HG03095 (cell line): ENCODE data around the gene TDRD9.

Experiments
- ATAC-seq: cut with Tn5 transposase; IDR thresholded peaks from one replicate; pipeline ENCODE4 v1.9.1; 2021; ENCODE audit warnings: moderate library complexity; ENCODE audit not compliant: unreplicated experiment

Gene TDRD9

DNA sequence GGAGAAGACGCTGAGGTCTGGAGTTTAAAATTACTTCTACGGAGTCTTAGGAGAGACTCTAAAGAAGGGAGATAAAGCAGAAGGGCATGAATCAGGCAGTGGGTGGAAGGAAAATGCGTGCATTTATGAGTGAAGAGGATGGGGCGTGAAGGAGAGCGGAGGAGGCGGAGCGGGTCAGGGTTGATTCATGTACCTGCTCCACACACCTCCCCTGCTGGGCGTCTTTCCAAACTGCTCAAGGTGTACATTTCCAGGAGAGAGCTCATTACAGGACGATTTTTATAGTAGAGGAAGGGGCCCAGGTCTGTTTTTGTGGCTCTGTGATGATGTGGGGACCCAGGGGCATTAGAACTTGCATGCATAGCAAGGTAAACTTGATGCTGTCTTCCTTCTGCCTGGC is 92.2 kb downstream of the TDRD9 start:
- no peak for ATAC-seq

DNA sequence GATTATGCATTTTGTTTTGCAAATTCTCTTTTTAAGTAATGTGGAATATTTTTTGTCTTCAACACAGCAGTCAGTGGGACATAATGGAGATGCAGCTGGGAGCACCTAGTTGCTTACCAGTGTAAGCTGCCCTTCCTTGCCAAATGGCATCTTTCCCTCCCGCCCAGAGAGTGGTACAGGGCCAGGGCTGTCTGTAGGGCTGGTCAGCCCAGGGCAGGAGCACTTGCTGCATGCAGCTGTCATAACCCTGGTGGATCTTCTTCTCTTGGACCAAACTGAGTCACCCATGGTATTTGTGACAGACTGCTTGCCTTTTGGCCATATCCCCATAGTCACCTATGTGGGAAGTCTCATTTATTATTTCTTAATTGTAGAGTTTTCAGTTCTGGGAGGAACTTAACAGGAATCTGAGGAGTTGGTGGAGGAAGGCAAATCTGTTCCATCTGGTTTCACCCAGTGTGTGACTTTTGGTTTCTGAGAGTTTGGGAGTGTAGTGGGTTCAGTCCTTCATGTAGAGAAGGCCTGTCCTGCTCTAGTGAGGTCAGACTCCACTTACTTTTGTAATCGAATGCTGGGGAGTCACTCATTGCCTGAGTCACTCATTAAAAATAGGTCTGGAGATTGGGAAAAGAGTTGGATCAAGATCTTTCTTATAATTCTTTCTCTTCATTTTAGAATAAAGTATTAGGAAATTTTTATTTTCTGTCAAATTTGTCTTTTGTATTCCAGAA is 95.2 kb downstream of the TDRD9 start:
- ATAC-seq, result no peak

DNA sequence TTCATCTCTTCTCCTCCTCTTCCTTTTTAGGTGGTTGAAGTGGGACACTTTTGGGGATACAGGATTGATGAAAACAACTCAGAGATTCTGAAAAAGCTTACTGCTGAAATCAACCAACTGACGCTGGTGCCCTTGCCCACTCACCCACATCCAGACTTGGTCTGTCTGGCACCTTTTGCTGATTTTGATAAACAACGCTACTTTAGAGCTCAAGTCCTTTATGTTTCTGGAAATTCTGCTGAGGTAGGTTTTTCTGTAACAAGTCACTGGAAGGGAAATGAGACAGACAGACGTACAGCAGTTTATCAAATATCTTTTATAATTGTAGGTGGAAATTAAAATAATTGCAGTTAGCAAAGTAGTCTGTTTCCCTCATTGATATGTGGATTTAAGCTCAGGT is 97.3 kb downstream of the TDRD9 start:
- ATAC-seq, result no peak

DNA sequence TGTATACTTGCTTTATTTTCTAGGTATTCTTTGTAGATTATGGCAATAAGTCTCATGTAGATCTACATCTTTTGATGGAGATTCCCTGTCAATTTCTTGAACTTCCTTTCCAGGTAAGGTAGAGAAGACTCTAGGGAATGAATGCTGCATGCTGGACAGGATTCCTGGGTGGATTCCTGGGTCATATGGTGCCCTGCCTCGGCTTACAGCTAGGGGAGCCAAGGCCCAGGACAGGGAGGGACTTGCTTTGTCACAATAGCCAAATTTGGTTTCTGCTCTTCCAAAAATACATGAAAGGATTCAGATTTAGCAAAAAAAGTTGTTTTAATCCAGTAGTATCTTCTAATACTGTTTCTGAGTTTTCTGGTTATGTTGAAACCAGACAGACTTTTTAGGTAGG is 97.8 kb downstream of the TDRD9 start:
- ATAC-seq, result no peak

DNA sequence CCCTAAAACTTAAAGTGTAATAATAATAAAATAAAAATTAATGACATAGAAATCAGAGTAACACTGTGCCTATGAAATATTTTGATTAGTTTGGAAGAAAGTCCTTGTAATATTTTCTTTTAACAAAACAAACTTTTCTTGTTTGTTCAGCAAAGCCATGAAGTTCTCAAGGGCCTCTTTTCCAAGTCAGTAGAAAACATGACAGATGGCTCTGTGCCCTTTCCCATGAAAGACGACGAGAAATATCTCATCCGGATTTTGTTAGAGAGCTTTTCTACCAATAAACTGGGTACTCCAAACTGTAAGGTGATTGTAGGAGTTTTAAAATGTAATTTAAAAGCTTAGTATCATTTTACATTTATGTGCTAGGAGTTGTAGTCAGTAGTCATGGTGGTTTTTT is 102.7 kb downstream of the TDRD9 start:
- ATAC-seq, result no peak

DNA sequence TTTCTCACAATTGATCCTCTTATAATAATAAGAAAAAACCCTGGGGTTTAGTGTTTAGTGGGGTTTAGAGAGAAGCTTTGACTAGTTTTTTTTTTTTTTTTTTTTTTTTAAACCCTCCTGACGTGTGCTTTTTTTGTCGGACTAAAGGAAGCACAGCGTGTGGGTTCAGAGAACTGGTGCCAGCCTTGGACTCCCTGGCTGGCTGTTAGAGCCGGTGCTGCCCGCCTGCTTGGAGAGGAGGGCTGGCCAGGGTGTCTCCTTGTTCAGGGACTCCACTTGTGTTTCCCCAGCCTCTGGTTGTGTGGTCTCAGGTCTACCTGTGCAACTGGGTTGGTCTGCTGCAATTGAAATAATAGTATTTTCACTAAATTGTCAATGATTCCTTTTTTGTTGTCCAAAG is 103.1 kb downstream of the TDRD9 start:
- no peak for ATAC-seq

DNA sequence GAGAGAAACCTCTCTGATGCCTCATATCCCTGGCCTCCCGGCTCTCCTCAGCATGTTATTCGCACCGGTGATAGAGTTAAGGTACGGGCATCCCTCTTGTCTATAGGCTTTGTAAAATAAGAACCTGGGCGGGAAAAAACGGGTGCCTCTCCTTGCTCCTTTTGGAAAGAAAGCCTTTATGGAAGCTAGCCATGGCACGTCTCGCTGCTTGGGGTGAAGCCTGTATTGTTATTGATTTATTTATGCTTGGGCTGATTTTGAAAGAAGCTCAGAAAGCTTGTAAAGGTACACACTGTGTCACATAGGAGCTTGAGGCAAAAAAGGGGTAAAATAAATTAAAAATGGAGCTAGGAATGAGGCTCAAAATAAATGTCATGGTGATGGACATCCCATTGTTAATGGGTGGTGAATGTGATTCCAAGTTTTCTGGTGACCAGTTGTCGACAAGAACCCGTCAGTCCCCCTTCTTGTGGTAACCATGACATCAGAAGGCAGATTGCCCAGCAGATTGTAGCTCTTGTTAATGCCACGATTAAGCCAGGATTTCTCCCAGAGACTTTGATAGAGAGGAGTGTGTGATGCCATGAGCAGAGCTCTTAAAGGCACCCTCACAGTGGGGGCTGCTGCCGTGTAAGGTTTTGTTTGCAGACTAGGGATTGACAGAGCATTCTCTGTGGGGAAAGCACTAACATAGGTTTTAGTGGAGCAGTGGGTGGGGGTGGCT is 106.9 kb downstream of the TDRD9 start:
- no peak for ATAC-seq

DNA sequence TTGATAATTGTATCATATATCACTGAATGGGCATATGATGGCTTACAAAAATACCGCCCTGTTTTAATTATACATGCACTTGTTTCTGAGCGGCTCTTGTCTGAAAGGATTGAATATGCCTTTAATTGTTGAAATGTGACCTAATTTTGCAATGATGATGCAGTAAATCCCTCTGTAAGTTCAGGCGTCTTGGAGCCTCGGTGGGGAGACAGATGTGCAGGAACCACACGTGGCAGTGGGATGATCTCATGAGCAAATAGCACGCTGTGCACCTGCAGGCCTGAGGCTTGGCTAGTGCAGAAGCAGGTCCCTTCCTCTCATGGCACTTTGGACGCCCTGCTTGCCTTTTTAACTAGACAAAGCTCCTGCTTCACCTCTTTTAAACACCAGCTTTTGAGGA is 108.0 kb downstream of the TDRD9 start:
- no peak for ATAC-seq

DNA sequence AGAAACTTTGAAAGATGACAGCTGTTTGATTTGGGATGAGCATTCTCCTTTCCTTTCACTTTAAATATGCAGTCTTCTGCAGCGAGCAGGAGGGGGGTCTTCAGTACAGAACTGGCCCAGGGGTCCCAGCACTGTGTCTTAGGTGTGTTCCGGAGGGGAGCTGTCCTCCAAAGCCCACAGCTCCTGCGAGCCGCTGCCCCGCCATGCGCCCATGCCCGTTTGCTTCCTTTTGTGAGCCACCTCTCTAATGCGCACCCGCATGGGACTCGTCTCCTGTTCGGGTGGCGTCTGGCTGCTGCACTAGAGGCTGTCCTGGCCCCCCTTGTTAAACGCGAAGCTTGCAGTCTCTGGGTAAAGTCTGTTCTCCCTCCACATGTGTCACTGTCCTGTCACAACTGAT is 108.8 kb downstream of the TDRD9 start:
- ATAC-seq, result no peak

DNA sequence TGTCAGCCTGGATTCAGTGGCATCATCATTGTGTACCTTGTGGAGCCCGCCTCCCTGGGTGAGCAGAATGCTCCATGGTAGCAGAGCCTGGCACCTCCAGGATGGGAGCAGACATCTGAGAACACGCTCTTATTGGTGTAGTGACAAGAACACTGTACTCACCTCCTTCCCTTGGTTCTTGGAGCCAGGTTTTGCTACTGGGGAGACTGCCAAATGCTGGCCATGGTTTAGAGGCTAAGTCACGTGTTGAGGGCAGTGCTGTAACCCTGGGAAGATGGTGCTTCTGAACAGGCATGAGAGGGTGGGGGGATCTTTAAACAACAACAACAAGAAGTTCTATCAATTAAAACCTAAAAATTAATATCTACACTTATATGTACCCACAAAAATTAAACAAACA is 109.6 kb downstream of the TDRD9 start:
- ATAC-seq, result no peak

DNA sequence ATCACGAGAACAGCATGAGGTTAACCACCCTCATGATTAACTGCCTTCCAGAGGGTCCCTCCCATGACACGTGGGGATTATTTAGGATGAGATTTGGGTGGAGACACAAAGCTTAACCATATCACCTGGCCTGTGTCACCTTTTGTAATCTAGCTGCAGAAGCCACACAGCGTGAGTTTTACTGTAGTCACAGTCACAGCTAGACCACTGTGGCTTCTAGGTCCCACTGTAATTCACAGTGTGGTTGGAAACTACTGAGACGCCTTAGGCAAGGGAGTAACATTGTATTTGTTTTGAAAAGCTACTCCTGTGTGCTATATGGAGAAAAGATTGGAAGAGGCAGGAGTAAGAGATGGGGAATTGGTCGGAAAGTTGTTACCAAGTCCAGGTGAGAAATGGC is 111.0 kb downstream of the TDRD9 start:
- ATAC-seq, result no peak

DNA sequence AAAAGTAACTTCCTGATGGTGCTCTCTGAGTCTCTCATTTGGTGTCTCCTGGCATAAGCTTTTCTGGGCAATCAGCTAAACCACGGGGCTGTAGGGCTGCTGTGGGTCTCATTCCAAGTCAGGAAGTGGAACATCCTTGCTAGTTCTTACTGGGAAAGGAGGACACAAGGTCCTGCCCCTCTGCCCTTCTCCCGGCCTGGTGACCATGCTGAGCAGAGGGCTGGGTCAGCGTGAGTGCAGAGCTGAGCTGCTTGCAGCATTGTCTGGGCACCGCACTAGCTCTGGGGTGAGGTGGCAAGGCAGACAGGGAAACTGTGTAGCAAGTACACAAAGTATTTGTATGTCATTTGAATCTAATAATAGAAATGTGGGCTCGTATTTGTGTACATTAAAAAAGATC is 112.3 kb downstream of the TDRD9 start:
- no peak for ATAC-seq

DNA sequence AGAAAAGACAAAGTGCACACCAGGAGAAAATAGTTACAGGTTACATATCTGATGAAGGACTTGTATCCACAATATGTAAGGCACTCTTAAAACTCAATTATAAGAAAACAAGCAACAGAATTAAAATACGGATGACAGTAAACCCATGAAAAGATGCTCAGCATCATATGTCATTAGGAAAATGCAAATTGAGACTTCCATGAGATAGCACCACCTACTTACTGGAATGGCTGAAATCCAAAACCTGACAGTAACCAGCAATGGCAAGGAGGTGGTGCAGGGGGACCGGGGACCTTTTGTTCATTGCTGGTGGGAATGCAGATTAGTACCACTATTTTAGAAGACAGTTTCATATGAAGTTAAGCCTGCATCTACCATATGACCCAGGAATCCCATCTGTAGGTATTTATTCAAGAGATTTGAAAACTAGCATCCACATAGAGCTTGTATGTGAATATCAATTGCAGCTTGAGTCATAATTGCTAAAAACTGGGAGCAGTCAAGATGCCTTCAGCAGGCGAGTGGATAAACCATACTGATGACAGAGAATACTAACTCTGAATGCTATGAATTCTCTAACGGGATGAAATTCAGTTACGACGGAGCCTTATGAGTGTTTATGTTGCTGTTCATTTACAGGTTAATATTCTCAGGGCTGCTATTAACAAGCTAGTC is 113.3 kb downstream of the TDRD9 start:
- no peak for ATAC-seq

DNA sequence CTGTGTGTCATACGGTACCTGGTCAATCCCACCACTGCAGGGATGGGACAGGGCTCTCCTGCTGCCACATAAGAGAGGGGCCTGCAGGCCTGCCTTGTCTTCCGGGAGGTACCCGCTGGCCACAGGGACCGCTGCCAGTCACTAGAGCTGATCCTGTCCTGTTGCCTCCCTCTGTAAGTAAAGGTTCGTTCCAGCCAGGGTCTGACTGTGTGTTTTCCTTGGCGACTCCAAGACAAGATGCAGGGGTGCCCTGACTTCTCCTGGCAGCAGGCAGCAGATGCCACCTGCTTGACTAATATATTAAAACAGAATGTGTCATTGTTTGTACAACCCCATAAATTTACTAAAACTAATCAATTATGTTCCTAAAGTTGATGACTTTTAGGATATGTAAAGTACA is 115.8 kb downstream of the TDRD9 start:
- ATAC-seq, result no peak

DNA sequence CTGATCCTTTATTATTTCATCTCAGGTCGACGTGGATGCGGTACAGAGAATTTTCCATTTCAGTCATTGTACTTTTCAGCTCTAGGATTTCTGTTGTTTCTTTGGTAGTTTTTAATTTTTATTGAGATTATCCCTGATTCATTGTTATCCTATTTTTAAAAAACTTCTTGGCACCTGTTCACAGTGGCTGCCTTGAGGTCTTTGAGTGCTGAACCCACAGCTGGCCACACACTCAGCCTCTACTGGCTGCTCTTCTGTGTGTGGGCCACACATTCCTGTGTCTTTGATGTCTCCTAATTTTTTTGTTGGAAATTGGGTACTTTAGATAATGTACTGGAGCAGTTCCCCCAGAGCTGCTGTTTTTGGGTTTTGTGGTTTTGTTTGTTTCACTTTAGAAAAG is 119.5 kb downstream of the TDRD9 start:
- no peak for ATAC-seq

DNA sequence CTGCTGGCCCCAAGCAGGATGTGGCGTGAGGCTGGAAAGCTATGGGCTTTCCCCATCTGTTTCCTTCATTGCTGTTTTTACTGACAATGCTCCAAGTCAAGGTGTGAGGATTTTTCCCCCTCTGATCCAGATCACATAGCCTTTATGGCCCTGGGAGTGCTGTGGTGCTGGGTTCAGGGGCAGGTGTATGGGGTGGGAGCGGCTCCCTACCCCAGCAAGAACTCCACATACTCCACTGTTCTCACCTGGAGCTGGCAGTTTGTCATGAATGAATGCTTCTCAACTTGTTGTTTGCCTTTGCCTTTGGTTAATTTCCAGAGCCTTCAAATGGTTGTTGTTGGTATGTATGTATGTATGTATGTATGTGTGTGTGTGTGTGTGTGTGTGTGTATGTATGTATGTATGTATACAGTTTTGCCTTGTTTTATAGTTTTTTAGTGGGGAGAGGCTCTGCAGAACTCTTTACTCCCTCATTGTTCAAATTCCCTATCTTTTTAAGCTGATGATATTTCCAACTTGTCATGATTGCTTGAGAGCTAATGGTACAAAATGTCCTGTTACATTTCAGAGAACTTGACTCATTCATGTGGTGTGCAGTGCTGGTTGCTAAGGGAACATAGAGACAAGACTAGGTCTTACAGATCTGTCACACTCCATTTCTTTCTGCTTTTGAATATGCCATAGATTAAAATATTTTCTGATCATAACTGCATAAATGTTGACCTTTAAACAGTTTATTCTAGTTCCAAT is 120.7 kb downstream of the TDRD9 start:
- ATAC-seq, result no peak

DNA sequence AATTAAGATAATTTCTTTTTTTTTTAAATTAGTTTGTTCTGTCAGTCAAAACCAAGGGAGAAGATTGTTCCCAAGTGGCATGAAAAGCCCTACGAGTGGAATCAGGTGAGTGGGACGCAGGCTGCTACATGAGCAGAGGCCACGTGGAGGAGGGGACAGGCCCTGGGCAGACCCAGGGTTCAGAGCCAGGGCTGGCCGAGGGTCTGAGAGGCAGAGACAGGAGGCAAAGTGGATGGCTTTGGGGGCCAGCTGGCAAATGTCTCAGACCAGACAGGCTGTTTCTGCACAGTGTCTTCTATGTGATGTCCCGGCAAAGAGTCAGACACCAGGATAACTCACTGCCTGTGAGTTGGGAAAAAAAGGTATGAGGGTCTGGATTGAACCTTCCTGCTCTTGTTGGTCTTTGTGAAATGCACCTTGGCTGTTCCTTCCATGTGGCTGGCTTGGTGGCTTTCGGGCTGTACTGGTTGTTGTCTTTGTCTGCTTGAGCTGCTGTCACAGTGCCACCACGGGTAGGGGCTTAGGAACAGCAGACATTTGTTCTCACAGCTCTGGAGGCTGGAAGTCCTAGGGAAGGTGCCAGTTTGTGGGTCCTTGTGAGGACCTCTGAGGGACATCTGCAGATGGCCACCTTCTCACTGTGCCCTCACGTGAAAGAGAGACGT is 121.5 kb downstream of the TDRD9 start:
- ATAC-seq, result no peak

DNA sequence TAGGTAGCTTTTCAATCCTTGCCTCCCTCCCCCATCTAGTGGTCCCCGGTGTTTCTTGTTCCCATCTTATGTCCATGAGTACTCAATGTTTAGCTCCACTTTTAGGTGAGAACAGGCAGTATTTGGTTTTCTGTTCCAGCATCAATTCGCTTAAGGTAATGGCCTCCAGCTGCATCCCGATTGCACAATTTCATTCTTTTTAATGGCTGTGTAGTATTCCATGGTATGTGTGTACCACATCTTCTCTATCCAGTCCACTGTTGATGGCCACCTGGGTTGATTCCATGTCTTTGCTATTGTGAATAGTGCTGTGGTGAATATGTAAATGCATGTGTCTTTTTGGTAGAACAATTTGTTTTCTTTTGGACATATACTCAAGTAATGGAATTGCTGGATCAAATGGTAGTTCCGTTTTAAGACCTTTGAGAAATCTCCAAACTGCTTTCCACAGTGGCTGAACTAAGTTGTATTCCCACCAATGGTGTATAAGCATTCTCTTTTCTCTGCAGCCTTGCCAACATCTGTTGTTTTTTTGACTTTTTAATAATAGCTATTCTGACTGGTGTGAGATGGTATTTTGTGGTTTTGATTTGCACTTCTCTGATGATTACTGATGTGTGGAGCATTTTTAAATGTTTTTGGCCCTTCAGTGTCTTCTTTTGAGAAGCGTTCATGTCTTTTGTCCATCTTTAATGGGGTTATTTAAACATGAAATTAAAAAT is 123.0 kb downstream of the TDRD9 start:
- no peak for ATAC-seq

DNA sequence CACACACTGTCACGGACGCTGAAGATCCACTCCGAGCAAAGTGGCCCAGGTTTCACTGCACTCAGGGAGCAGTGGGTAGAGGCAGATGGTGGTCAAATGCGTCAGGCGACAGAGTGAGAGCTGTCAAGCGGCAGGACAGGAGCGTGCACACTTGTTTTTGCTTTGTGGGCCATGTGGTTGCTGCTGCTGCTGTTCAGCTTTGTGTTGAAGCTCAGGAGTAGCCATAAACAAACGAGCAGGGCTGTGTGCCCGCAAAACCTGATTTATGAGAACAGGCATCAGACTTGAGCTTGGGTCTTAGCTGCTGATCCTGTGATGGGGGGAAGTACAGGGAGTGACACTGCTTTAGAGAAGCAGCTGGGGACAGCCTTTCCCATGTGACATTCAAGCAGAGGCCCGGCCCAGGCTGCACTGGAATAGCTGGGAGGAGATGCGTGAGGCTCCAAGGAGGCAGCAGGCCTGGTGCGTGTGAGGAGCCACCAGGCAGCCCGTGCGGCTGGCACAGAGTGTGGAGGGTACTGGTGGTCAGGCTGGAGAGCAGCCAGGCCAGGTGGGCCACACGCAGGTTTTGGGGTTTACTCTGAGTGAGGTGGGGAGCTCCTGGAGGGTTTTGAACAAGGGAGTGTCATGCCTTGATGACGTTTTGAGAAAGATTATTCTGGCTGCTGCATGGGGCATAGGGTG is 126.1 kb downstream of the TDRD9 start:
- no peak for ATAC-seq

DNA sequence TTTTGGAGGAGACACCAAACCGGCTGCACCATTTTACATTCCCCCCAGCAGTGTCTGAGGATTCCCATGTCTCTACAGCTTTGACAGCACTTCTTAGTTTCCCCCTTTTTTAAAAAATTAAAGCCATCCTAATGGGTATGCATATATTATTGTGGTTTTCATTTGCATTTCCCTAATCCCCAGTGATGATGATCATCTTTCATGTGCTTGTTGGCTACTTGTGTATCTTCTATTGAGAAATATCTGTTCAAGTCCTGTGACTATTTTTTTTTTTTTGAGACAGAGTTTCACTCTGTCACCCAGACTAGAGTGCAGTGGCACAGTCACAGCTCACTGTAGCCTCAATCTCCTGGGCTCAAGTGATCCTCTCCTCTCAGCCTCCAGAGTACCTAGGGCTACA is 134.0 kb downstream of the TDRD9 start:
- no peak for ATAC-seq
